Activated T-cell treated with anti-CD3 and anti-CD28 coated beads for 48 hours (primary cell): ENCODE results near the gene RASAL3.
"Not testable (repeated sequence)": the region's sequence is repeated elsewhere in the genome, so short reads cannot be mapped to it uniquely, and the experiment has no call there.

Source experiments
- DNase-seq: peaks from one replicate; pipeline ENCODE4 v3.0.0-alpha.2; 2020; ENCODE audit warnings: low read depth

RASAL3 gene

GRCh38 chr19:15473821-15474220, 9.5 kb upstream of the RASAL3 start:
- DNase-seq = not testable (repeated sequence)

- DNase-seq = no peak
Measured at GRCh38 chr19:15471639-15472101, 7.3 kb upstream of the RASAL3 start.

- DNase-seq = no peak
Measured at GRCh38 chr19:15469513-15470297, 5.4 kb upstream of the RASAL3 start.

- DNase-seq = no peak
Measured at GRCh38 chr19:15468675-15469512, 4.5 kb upstream of the RASAL3 start.

- no peak for DNase-seq
Measured at GRCh38 chr19:15467734-15468214, 3.4 kb upstream of the RASAL3 start.

- peak; percentile 44 for DNase-seq
Measured at GRCh38 chr19:15466851-15467733, 2.7 kb upstream of the RASAL3 start.

GRCh38 chr19:15463861-15464371, 428 bp downstream of the RASAL3 start:
- peak; percentile 69 for DNase-seq

- no peak for DNase-seq
Measured at GRCh38 chr19:15461694-15462093, 2.6 kb downstream of the RASAL3 start.

GRCh38 chr19:15457701-15458484, 6.5 kb downstream of the RASAL3 start:
- no peak for DNase-seq

- no peak for DNase-seq
Measured at GRCh38 chr19:15456871-15457700, 7.3 kb downstream of the RASAL3 start.

- DNase-seq = no peak
Measured at GRCh38 chr19:15456441-15456840, 7.9 kb downstream of the RASAL3 start.

GRCh38 chr19:15455996-15456395, 8.3 kb downstream of the RASAL3 start:
- no peak for DNase-seq

- DNase-seq = no peak
Measured at GRCh38 chr19:15453906-15454860, 10.2 kb downstream of the RASAL3 start.

GRCh38 chr19:15453091-15453578, 11.2 kb downstream of the RASAL3 start:
- DNase-seq = no peak

- no peak for DNase-seq
Measured at GRCh38 chr19:15452111-15453047, 12.0 kb downstream of the RASAL3 start.

- DNase-seq = no peak
Measured at GRCh38 chr19:15450528-15450890, 13.8 kb downstream of the RASAL3 start.
